Body of pancreas (tissue), 4 donors: ENCODE data around the gene CLSTN2.

Source experiments
- POLR2A ChIP-seq, 3 donors: fragments of 450-650 bp; IDR thresholded peaks; one replicate each; pipeline ENCODE4 v1.6.1; 2016; ENCODE audit warnings: antibody characterized with exemption in 3 of 3, mild to moderate bottlenecking in 2 of 3
- TF ChIP-seq, protein P1 (sequence below), 7 experiments: fragments of 450-650 bp in 4 of 7; fragments of 200-600 bp in 3 of 7; sonication (generic) in 3 of 7; IDR thresholded peaks; one replicate each; pipeline ENCODE4 v1.5.1; 2016 to 2019; ENCODE audit warnings: antibody characterized with exemption in 7 of 7

DNA sequence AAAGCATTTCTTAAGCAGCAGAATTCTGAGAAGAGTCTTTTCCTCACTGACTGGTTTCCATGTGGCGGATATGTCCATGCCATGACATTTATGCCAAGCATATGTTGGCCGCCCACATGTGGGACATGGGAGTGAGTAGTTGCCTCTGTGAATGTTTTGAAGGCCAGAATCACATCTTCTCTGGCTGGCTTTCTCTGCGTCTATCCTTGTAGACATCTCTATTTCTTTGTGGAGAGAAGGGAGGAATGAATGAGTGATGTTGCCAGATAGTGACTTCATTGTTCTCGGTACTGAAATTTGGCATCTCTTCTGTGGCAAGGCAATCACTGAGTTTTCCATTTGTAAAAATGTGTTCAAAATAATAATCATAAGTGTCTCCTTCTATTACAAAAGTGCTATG lies 316.0 kb downstream of the CLSTN2 start:
- TF ChIP-seq, protein P1, sequence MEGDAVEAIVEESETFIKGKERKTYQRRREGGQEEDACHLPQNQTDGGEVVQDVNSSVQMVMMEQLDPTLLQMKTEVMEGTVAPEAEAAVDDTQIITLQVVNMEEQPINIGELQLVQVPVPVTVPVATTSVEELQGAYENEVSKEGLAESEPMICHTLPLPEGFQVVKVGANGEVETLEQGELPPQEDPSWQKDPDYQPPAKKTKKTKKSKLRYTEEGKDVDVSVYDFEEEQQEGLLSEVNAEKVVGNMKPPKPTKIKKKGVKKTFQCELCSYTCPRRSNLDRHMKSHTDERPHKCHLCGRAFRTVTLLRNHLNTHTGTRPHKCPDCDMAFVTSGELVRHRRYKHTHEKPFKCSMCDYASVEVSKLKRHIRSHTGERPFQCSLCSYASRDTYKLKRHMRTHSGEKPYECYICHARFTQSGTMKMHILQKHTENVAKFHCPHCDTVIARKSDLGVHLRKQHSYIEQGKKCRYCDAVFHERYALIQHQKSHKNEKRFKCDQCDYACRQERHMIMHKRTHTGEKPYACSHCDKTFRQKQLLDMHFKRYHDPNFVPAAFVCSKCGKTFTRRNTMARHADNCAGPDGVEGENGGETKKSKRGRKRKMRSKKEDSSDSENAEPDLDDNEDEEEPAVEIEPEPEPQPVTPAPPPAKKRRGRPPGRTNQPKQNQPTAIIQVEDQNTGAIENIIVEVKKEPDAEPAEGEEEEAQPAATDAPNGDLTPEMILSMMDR (IDR thresholded peaks at IDR 0.05): no peak
- TF ChIP-seq POLR2A (IDR thresholded peaks at IDR 0.05): no peak
